GM21717 (cell line): Measurements from ENCODE around the gene ABCC1.
"Not testable (repeated sequence)": the region's sequence is repeated elsewhere in the genome, so short reads cannot be mapped to it uniquely, and the experiment has no call there.

ENCODE experiments used
- ATAC-seq: cut with Tn5 transposase; IDR thresholded peaks from one replicate; pipeline ENCODE4 v1.9.1; 2021; ENCODE audit warnings: mild to moderate bottlenecking, moderate library complexity; ENCODE audit not compliant: unreplicated experiment

Gene ABCC1

GRCh38 chr16:15949210-15950160 is at the start of gene ABCC1:
ABCC1 (plus strand) TSS chr16:15949616; CDS start chr16:15949752, 136 bp downstream.
- no peak for ATAC-seq

DNA sequence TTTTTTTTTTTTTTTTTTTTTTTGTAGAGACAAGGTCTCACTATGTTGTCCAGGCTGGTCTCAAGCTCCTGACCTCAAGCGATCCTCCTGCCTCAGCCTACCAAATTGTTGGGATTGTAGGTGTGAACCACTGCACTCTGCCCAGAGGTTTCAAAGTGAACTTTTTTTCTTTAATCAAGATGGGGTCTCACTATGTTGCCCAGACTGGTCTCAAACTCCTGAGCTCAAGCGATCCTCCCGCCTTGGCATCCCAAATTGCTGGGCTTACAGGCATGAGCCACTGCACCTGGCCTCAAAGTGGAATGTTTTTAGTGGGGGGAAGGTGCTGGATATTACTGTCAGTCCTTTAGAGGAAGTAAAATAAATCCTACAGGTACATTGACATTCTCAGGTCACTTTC is 49.1 kb upstream of the ABCC1 start:
- no peak for ATAC-seq

DNA sequence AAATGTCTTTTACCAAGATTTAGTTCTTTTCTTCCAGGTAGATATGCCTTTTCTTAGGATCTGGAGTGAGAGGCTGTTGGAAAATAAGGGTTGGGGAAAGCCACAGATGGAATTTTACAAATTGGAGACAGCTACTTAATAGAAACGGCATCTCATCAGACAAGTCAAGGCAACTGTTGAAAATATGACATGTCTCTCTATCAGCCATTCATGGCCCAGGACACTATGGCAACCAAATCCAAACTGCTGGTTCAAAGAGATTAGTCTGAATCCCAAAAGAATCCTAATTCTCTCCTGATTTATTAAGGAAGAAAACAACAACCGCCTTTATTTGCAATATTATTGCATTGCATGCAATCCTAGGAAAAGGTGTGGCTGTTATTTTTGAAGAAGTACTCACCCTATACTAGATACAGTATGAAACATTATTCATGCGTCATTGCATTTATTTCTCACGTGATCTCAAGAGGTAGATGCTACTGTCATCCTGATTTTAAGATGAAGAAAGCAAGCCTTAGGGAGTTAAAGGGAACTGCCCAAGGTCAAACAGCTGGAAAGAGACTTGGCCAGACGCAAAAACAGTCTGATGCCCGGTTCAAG is 48.4 kb upstream of the ABCC1 start:
- no peak for ATAC-seq

- no peak for ATAC-seq
Measured at GRCh38 chr16:15903960-15904359, 45.5 kb upstream of the ABCC1 start.

DNA sequence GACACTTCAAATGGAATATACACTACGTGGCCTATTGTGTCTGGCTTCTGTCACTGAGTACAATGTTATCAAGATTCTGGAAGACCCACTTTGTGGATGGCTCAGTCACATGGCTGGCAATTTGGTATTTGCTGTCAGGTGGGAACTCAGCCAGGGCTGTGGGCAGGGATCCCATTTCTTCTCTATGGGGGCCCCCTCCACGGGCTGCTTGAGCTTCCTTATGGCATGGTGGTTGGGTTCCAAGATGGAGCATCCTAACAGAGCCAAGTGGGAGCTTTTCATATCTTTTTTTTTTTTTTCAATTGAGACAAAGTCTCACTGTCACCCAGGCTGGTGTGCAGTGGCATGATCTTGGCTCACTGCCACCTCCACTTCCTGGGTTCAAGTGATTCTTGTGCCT is 43.0 kb upstream of the ABCC1 start:
- no peak for ATAC-seq

GRCh38 chr16:15907863-15908478 is 41.4 kb upstream of the ABCC1 start:
- peak; percentile 97 for ATAC-seq

DNA sequence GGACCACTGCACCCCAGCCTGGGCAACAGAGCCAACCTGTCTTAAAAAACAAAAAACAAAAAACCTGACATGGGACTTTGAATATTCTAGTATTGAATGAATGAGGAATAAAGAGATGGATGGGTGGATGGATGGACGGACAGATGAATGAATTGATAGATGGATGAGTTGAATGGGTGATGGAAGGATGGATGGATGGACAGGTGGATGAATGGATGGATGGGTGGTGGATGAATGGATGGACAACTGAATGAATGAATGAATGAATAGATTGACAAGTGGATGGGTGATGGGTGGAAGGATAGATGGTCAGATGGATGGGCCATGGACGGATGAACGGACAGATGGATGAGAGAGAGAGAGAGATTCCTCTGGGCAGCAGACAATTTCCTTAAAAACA is 38.2 kb upstream of the ABCC1 start:
- ATAC-seq: no peak

DNA sequence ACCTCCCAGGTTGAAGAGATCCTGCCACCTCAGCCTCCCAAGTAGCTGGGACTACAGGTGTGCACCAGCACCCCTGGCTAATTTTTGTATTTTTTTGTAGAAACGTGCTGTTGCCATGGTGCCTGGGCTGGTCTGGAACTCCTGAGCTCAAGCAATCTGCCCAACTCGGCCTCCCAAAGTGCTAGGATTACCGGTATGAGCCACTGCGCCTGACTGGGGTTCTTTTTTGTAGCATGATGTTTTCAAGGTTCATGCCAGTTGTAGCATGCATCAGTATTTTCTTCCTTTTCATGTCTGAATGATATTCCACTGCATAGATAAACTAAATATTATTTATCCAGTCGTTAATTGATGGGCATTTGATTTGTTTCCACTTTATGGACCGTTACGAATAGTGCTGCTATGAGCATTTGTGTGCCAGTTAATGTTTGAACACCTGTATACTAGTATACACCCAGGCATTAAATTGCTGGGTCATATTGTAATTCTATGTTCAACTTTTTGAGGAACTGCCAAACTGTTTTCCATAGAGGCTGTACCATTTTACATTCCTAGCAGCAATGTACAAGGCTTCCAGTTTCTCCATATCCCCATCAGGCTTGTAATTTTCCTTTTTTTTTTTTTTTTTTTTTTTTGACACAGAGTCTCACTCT is 36.2 kb upstream of the ABCC1 start:
- no peak for ATAC-seq

GRCh38 chr16:15915555-15916081 is 33.8 kb upstream of the ABCC1 start:
- no peak for ATAC-seq

GRCh38 chr16:15916323-15916722 is 33.1 kb upstream of the ABCC1 start:
- no peak for ATAC-seq

DNA sequence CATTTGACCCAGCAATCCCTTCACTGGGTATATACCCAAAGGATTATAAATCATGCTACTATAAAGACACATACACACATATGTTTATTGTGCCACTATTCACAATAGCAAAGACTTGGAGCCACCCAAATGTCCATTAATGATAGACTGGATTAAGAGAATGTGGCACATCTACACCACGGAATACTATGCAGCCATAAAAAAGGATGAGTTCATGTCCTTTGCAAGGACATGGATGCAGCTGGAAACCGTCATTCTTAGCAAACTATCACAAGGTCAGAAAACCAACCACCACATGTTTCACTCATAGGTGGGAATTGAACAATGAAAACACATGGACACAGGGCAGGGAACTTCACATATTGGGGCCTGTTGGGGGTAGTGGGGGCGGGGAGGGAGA is 31.1 kb upstream of the ABCC1 start:
- ATAC-seq: not testable (repeated sequence)

GRCh38 chr16:15919331-15919730 is 30.1 kb upstream of the ABCC1 start:
- no peak for ATAC-seq

- ATAC-seq: no peak
Measured at GRCh38 chr16:15924996-15925395, 24.4 kb upstream of the ABCC1 start.

GRCh38 chr16:15925631-15926030 is 23.8 kb upstream of the ABCC1 start:
- ATAC-seq: no peak

DNA sequence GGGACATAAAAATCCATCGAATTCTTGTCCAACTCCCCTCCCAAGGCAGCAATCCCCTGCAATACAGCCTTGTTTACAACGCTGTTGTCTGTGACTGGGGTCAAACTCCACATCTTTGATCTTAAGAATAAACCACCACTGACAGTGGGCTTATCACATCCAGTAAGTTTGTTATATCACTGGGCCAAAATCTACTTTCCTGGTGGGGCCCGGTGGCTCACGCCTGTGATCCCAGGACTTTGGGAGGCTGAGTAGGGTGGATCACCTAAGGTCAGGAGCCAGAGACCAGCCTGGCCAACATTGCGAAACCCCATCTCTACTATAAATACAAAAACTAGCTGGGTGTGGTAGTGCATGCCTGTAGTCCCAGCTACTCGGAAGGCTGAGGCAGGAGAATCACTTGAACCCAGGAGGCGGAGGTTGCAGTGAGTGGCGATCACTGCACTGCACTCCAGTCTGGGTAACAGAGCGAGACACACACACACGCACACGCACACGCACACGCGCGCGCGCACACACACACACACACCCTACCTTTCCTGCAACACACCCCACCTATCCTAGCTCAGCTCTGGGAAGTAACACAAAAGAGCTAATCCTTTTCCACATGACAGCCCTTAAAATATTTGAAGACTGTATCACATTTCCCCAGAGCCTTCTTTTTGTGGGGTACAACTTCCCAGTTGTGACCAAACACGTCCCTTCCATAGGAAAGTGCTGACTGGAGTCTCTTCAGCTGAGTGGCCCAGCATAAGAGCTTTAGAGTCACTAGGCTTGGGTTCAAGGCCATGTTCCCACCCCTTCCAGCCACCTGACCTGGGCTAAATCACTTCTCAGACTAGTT is 20.9 kb upstream of the ABCC1 start:
- ATAC-seq: no peak

DNA sequence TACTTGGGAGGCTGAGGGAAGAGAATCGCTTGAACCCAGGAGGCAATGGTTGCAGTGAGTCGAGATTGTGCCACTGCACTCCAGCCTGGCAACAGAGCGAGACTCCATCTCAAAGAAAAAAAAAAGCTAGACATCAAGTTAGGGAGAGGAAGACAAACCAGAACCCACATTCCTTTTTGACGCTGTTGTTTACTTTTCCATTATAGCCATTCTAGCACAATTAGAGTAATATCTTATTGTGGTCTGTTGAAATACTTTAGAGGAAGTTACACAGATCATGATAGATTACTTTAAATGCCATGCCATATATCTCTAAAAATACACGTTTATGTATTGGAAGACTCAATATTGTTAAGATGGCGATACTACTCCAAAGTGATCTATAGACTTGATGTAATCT is 16.5 kb upstream of the ABCC1 start:
- no peak for ATAC-seq

GRCh38 chr16:15933781-15934180 is 15.6 kb upstream of the ABCC1 start:
- ATAC-seq: no peak

DNA sequence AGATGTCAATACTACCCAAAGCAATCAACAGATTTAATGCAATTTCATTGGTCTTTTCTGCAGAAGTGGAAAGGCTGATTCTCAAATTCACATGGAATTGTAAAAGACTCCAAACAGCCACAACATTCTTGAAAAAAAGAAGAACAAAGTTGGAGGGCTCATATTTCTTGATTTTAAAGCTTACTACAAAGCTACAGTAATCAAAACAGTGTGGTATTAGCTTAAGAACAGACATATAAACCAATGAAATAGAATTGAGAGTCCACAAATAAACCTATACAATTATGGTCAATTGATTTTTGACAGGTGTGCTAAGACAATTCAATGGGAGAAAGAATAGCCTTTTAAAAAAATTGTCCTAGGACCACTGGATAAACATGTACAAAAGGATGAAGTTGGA is 14.4 kb upstream of the ABCC1 start:
- no peak for ATAC-seq

GRCh38 chr16:15936809-15937208 is 12.6 kb upstream of the ABCC1 start:
- not testable (repeated sequence) for ATAC-seq
